H1 (cell line): ENCODE results near the gene ANXA6.

Experiments
- CHD1 ChIP-seq: IDR thresholded peaks from 2 replicates; pipeline ENCODE4 v1.6.1; 2012; ENCODE audit warnings: low read depth, low read length, improper control_type of control experiment
- CTCF ChIP-seq, 3 experiments: IDR thresholded peaks; 1 replicate in 2 of 3; 2 replicates in 1 of 3; pipeline versions ENCODE4 v1.5.1 to v1.6.1; 2011; ENCODE audit warnings: low read length in 3 of 3, mild to moderate bottlenecking in 3 of 3, inconsistent platforms in 2 of 3, low read depth in 1 of 3, moderate library complexity in 1 of 3; ENCODE audit not compliant: insufficient read depth in 1 of 3; ENCODE audit errors: control extremely low read depth in 1 of 3
- RAD21 ChIP-seq, 2 experiments: IDR thresholded peaks in 1 of 2; conservative IDR thresholded peaks in 1 of 2; 2 replicates each; pipeline ENCODE4 v1.6.1; 2011; ENCODE audit warnings: low read depth in 2 of 2, low read length in 2 of 2, improper control_type of control experiment in 1 of 2, inconsistent platforms in 1 of 2, mild to moderate bottlenecking in 1 of 2, moderate library complexity in 1 of 2
- SRF ChIP-seq: IDR thresholded peaks from 2 replicates; pipeline ENCODE4 v1.6.1; 2011; ENCODE audit warnings: mild to moderate bottlenecking, low read depth, low read length, moderate library complexity
- YY1 ChIP-seq: IDR thresholded peaks from 2 replicates; pipeline ENCODE4 v1.6.1; 2011; ENCODE audit warnings: low read depth, mild to moderate bottlenecking, low read length

DNA sequence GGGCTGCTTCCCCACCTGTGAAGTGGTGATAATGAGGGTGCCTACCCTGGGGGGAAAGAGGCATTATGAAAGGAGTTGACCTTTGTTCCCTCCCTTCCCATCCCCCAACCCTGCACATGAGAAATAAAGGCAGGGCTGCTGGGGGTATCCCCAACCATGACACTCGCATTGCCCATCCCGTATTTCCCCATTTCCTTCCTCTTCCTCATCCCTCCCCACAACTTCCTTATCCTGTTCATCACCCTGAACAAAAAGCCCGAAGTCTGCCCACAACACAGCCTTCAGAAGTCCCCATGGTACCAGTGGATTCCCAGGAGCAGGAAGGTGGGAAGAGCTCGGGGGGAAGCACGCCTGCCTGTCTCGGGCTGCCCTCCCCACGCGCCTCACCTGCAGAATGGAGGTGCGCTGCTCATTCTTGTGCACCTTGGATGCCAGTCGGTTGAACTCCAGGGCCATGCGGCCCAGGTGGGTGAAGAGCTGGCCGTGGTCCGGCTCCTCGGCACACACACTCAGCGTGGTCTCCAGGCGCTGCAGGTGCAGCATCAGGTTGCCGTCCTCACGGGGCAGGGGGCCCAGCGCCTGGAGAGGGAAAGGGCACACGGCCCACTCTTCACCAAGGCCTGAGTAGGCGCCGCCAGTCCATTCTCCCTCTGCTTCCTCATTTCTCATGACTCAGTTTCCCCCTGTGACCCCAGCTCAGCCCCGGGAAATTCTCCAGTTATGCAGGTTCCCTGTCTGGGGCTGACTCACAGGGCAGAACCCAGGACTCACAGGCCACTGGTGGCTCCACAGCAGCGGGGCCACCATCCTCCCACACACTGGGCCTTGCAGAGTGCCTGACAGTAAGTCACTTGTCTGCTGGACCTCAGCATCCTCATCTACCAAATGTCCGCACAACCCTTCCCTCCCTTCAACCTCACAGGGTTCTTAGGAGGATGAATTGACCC, 100.9 kb downstream of the ANXA6 start:
- TF ChIP-seq YY1 (no peak), CTCF (IDR thresholded peaks at IDR 0.05; ENCODE audit: control extremely low read depth in 1 of 3, insufficient read depth in 1 of 3, low read depth in 1 of 3, low read length in 3 of 3) (no peak), SRF (no peak), RAD21 (IDR thresholded peaks at IDR 0.05 in 1 of 2, conservative IDR thresholded peaks at IDR 0.05 in 1 of 2; ENCODE audit: low read depth in 2 of 2, low read length in 2 of 2) (no peak), CHD1 (no peak)
